Mucosa of stomach (tissue), 1 donor: ENCODE measurements around the gene CYFIP1.

Experiments used
- H3K27me3 ChIP-seq: one replicate; pipeline ENCODE4 v1.7.0; 2013; ENCODE audit warnings: mild to moderate bottlenecking, low read length; ENCODE audit not compliant: control insufficient read depth, insufficient read depth
- H3K36me3 ChIP-seq: one replicate; pipeline ENCODE4 v1.7.0; 2013; ENCODE audit warnings: low read length; ENCODE audit not compliant: control insufficient read depth, insufficient read depth
- H3K4me1 ChIP-seq: one replicate; pipeline ENCODE4 v1.7.0; 2013; ENCODE audit warnings: mild to moderate bottlenecking, low read length; ENCODE audit not compliant: control insufficient read depth, insufficient read depth
- H3K4me3 ChIP-seq: one replicate; pipeline ENCODE4 v1.7.0; 2013; ENCODE audit warnings: low read length
- H3K9ac ChIP-seq: one replicate; pipeline ENCODE4 v1.7.0; 2013; ENCODE audit warnings: mild to moderate bottlenecking, low read length, moderate library complexity
- H3K9me3 ChIP-seq: one replicate; pipeline ENCODE4 v1.7.0; 2013; ENCODE audit warnings: mild to moderate bottlenecking, low read length, moderate library complexity; ENCODE audit not compliant: control insufficient read depth
- donor health status: Pancreatic carcinoma.

CYFIP1 gene

DNA sequence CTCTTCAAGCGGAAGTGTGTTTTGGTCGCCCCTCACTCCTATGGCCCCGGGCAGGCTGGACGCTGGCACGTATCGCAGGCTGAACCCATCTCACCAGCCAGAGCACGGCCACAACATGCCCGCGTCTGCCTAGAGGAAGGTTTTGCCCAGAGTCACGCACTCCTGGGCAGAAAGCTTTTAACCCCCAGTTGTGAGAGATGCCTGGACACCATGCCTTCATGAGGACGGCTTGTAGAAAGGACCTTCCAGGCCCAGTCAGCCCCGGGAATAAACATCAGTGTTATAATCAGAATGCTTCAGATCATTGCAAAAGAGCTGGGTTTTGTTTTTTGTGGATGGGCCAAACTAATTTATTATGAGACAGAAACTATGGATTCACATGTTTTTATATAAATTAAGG lies 16.5 kb downstream of the CYFIP1 start:
- H3K9ac ChIP-seq, result no peak overlapping the region
- no peaks in the 10 kb centered on the region for H3K36me3 ChIP-seq
- peaks cover 19% of the 10 kb centered on the region for H3K4me1 ChIP-seq
- H3K4me3 ChIP-seq, result no peak overlapping the region
- no peaks in the 10 kb centered on the region for H3K9me3 ChIP-seq
- no peaks in the 10 kb centered on the region for H3K27me3 ChIP-seq

DNA sequence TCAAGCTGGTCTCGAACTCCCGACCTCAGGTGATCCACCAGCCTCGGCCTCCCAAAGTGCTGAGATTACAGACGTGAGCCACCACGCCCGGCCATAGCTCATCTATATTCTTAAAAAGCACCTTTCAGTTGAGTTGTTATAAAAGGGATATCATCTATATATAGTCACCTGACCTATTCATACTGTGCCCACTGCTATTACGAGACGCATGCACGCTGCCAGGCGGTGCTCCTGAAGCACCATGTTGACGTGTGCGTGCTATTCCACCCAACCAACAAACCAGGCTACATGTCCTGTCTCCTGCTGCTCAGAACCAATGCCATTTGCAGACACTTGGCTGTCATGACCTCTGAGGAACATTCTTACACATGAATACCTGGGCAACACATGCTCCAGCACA lies 17.6 kb downstream of the CYFIP1 start:
- Histone ChIP-seq H3K9me3 (no peaks in the 10 kb centered on the region), H3K9ac (no peak overlapping the region), H3K4me3 (no peak overlapping the region), H3K4me1 (peaks cover 19% of the 10 kb centered on the region), H3K36me3 (no peaks in the 10 kb centered on the region), H3K27me3 (no peaks in the 10 kb centered on the region)

DNA sequence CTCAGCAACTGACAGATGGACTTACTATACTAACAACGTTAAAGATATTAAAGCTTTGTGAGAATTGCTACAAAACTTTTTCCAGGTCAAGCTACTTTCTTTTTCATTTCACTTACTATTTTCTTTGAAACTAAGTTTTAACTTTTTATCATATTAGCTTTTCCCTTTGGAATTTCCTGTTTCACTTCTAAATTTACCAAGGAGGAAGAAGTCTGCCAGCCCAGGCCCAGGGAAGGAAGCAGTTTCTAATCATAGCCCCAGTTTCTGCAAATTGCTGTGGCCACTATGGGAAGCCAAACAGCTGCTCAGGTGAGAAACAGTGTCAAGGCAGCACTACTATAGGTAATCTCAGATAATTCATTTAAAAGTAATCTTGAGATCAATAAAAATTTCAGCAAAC lies 18.4 kb downstream of the CYFIP1 start:
- no peaks in the 10 kb centered on the region for H3K36me3 ChIP-seq
- no peaks in the 10 kb centered on the region for H3K27me3 ChIP-seq
- H3K9ac ChIP-seq, result no peak overlapping the region
- no peaks in the 10 kb centered on the region for H3K9me3 ChIP-seq
- peaks cover 19% of the 10 kb centered on the region for H3K4me1 ChIP-seq
- H3K4me3 ChIP-seq, result no peak overlapping the region

DNA sequence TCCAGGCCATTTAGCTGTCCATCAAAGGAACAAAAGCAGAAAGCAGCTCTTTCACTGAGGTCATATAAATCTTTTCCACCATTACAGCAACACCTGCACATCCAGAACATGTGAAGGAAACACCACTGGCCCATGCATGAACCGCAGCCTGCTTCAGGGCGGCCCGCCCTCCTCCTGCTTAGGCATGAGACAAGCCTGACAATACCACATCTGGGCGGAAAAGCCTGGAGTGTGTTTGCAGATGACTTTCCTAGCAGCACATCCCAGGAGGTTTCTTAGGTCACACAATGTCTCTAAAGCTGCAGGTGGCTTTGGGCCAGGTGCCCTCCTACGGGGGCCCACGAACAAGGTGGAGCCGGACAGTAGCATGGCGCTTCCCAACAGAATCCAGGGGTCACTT lies 19.6 kb downstream of the CYFIP1 start:
- H3K9me3 ChIP-seq, result no peaks in the 10 kb centered on the region
- no peak overlapping the region for H3K4me3 ChIP-seq
- no peaks in the 10 kb centered on the region for H3K27me3 ChIP-seq
- no peak overlapping the region for H3K9ac ChIP-seq
- peaks cover 21% of the 10 kb centered on the region for H3K4me1 ChIP-seq
- H3K36me3 ChIP-seq, result no peaks in the 10 kb centered on the region

GRCh38 chr15:22960126-22960525 lies 20.0 kb downstream of the CYFIP1 start:
- Histone ChIP-seq H3K27me3 (no peaks in the 10 kb centered on the region), H3K4me1 (peaks cover 21% of the 10 kb centered on the region), H3K36me3 (no peaks in the 10 kb centered on the region), H3K9me3 (no peaks in the 10 kb centered on the region), H3K4me3 (no peak overlapping the region), H3K9ac (no peak overlapping the region)

- Histone ChIP-seq H3K4me1 (peaks cover 23% of the 10 kb centered on the region), H3K27me3 (no peaks in the 10 kb centered on the region), H3K36me3 (no peaks in the 10 kb centered on the region), H3K4me3 (no peak overlapping the region), H3K9me3 (no peaks in the 10 kb centered on the region), H3K9ac (no peak overlapping the region)
These were observed 20.7 kb downstream of the CYFIP1 start for GRCh38 chr15:22959321-22960101.

GRCh38 chr15:22958487-22959280 lies 21.5 kb downstream of the CYFIP1 start:
- Histone ChIP-seq H3K9ac (no peak overlapping the region), H3K9me3 (no peaks in the 10 kb centered on the region)

DNA sequence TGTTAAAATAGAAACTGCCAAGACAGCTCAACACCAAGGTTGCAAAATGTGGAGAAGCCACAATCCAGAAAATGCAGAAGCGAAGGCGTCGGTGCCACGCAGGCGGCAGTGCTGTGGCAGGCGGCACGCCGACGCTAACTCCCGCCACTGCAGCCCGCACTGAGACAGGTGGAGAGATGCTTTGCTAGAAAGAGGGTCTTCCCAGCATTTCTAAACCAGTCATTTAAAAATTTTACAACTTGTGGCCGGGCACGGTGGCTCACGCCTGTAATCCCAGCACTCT lies 23.2 kb downstream of the CYFIP1 start:
- no peak overlapping the region for H3K9ac ChIP-seq
- peaks cover 17% of the 10 kb centered on the region for H3K4me1 ChIP-seq
- no peaks in the 10 kb centered on the region for H3K27me3 ChIP-seq
- H3K36me3 ChIP-seq, result no peaks in the 10 kb centered on the region
- H3K9me3 ChIP-seq, result no peaks in the 10 kb centered on the region
- no peak overlapping the region for H3K4me3 ChIP-seq

More at GRCh38 chr15:22958487-22959280, 21.5 kb downstream of the CYFIP1 start:
- Histone ChIP-seq H3K27me3 (no peaks in the 10 kb centered on the region), H3K36me3 (no peaks in the 10 kb centered on the region), H3K4me1 (peaks cover 19% of the 10 kb centered on the region), H3K4me3 (no peak overlapping the region)

- Histone ChIP-seq H3K4me3 (no peak overlapping the region), H3K36me3 (no peaks in the 10 kb centered on the region), H3K9me3 (no peaks in the 10 kb centered on the region), H3K9ac (no peak overlapping the region), H3K4me1 (peaks cover 12% of the 10 kb centered on the region), H3K27me3 (no peaks in the 10 kb centered on the region)
These were observed 23.8 kb downstream of the CYFIP1 start for GRCh38 chr15:22956257-22956977.

DNA sequence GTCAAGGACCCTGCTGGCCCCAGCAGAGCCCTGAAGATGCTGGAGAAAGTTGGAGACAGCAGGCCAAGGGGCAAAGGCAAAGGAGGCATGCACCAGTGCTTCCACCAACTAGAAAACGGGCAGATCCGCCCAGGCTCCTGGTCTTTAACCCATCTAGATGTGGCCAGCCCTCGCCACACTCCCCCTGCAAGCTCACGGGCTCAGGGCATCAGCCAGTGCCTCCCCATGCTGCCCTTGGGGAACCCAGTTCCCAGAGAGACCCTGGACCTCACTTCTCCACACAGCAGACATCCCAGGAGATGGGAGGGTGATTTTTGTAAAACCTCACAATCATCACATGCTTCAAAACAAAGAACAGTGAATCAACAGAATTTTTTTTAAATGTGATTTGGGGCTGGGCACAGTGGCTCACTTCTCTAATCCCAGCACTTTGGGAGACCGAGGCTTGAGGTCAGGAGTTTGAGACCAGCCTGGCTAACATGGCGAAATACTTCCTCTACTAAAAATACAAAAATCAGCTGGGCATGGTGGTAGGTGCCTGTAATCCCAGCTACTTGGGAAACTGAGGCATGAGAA lies 24.5 kb downstream of the CYFIP1 start:
- H3K4me1 ChIP-seq, result peaks cover 10% of the 10 kb centered on the region
- no peak overlapping the region for H3K4me3 ChIP-seq
- H3K9ac ChIP-seq, result no peak overlapping the region

GRCh38 chr15:22954798-22955543 lies 25.2 kb downstream of the CYFIP1 start:
- Histone ChIP-seq H3K9me3 (no peaks in the 10 kb centered on the region), H3K9ac (no peak overlapping the region), H3K4me1 (peaks cover 6% of the 10 kb centered on the region), H3K4me3 (no peak overlapping the region), H3K36me3 (no peaks in the 10 kb centered on the region), H3K27me3 (no peaks in the 10 kb centered on the region)

More for the DNA sequence above, 24.5 kb downstream of the CYFIP1 start:
- H3K36me3 ChIP-seq, result no peaks in the 10 kb centered on the region
- no peaks in the 10 kb centered on the region for H3K27me3 ChIP-seq
- no peaks in the 10 kb centered on the region for H3K9me3 ChIP-seq
